Suprapubic skin (tissue), 4 donors: ENCODE results near the gene PLXNA2.

Experiments used
- EP300 ChIP-seq: sonication (generic); formaldehyde crosslinking; IDR thresholded peaks from one replicate; pipeline ENCODE4 v1.6.1; 2017; ENCODE audit warnings: antibody characterized with exemption
- POLR2A ChIP-seq, 2 donors: fragments of 450-650 bp; IDR thresholded peaks; one replicate each; pipeline ENCODE4 v1.6.1; 2017; ENCODE audit warnings: antibody characterized with exemption in 2 of 2, mild to moderate bottlenecking in 2 of 2, moderate library complexity in 2 of 2
- POLR2AphosphoS5 ChIP-seq, 3 donors: sonication (generic); formaldehyde crosslinking; IDR thresholded peaks; one replicate each; pipeline ENCODE4 v1.6.1; 2017; ENCODE audit warnings: antibody characterized with exemption in 3 of 3
- TF ChIP-seq, protein P1 (sequence below), 2 donors: fragments of 200-600 bp in 1 of 2; fragments of 450-650 bp in 1 of 2; sonication (generic) in 1 of 2; IDR thresholded peaks; one replicate each; pipeline ENCODE4 v1.5.1; 2016 to 2019; ENCODE audit warnings: antibody characterized with exemption in 2 of 2, mild to moderate bottlenecking in 1 of 2, moderate library complexity in 1 of 2

DNA sequence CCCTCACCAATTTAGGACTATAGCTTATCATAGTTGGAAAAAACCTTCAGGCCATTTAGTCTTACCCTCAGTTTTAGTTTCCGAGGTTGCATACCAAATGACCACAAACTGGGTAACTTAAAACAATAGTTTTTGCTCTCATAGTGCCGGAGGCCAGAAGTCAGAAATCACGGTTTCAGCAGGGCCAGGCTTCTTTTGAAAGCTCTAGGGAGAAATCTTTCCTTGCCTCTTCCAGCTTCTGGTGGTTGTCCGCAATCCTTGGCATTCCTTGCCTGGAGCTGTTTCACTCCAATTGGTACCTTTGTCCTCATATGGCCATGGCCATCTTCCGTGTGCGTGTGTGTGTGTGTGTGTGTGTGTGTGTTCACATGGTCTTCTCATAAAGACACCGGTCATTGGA is 12.4 kb upstream of the PLXNA2 start:
- TF ChIP-seq, protein P1, sequence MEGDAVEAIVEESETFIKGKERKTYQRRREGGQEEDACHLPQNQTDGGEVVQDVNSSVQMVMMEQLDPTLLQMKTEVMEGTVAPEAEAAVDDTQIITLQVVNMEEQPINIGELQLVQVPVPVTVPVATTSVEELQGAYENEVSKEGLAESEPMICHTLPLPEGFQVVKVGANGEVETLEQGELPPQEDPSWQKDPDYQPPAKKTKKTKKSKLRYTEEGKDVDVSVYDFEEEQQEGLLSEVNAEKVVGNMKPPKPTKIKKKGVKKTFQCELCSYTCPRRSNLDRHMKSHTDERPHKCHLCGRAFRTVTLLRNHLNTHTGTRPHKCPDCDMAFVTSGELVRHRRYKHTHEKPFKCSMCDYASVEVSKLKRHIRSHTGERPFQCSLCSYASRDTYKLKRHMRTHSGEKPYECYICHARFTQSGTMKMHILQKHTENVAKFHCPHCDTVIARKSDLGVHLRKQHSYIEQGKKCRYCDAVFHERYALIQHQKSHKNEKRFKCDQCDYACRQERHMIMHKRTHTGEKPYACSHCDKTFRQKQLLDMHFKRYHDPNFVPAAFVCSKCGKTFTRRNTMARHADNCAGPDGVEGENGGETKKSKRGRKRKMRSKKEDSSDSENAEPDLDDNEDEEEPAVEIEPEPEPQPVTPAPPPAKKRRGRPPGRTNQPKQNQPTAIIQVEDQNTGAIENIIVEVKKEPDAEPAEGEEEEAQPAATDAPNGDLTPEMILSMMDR (IDR thresholded peaks at IDR 0.05) = no peak
- TF ChIP-seq POLR2AphosphoS5 (IDR thresholded peaks at IDR 0.05) = no peak
- TF ChIP-seq POLR2A (IDR thresholded peaks at IDR 0.05) = no peak
- no peak for TF ChIP-seq EP300
